Measurements from ENCODE around the gene RANGAP1. TPM values are rescaled to one million over a fixed set of nuclear protein-coding genes. Genes with fewer than 3 reads are reported as not detected.
"Not testable (repeated sequence)": the region's sequence is repeated elsewhere in the genome, so short reads cannot be mapped to it uniquely, and the experiment has no call there.

Gene RANGAP1
- total RNA-seq, 4 donors from 2014 or later = 112 to 120 (median 114) TPM

- TF ChIP-seq CTCF (IDR thresholded peaks at IDR 0.05) (no peak), POLR2AphosphoS5 (IDR thresholded peaks at IDR 0.05) (no peak), POLR2A (IDR thresholded peaks at IDR 0.05) (no peak), EP300 (IDR thresholded peaks at IDR 0.05) (no peak)
- no peaks in the 10 kb centered on the region for H3K36me3 ChIP-seq
- WGBS = 93% methylated on average over 9 of the region's 9 CpGs
- H3K27ac ChIP-seq = no peak overlapping the region
- H3K4me1 ChIP-seq = peaks cover 9% of the 10 kb centered on the region
- no peaks in the 10 kb centered on the region for H3K9me3 ChIP-seq
- DNase-seq (ENCODE audit: low spot score in 2 of 2) = no peak
- no peak overlapping the region for H3K4me3 ChIP-seq
- H3K27me3 ChIP-seq = no peaks in the 10 kb centered on the region
Measured at GRCh38 chr22:41296826-41297667, 11.1 kb upstream of the RANGAP1 start.

DNA sequence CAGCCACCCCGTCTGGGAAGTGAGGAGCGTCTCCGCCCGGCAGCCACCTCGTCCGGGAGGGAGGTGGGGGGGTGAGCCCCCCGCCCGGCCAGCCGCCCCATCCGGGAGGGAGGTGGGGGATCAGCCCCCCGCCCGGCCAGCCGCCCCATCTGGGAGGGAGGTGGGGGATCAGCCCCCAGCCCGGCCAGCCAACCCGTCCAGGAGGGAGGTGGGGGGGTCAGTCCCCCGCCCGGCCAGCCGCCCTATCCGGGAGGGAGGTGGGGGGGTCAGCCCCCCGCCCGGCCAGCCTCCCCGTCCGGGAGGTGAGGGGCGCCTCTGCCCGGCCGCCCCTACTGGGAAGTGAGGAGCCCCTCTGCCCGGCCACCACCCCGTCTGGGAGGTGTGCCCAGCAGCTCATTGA lies 8.8 kb upstream of the RANGAP1 start:
- DNase-seq (ENCODE audit: low spot score in 2 of 2); H3K27ac ChIP-seq; H3K4me1 ChIP-seq; H3K27me3 ChIP-seq; H3K9me3 ChIP-seq; H3K4me3 ChIP-seq; H3K36me3 ChIP-seq: not testable (repeated sequence)
- no CpG with 5 or more reads among the region's 28 CpGs for WGBS

DNA sequence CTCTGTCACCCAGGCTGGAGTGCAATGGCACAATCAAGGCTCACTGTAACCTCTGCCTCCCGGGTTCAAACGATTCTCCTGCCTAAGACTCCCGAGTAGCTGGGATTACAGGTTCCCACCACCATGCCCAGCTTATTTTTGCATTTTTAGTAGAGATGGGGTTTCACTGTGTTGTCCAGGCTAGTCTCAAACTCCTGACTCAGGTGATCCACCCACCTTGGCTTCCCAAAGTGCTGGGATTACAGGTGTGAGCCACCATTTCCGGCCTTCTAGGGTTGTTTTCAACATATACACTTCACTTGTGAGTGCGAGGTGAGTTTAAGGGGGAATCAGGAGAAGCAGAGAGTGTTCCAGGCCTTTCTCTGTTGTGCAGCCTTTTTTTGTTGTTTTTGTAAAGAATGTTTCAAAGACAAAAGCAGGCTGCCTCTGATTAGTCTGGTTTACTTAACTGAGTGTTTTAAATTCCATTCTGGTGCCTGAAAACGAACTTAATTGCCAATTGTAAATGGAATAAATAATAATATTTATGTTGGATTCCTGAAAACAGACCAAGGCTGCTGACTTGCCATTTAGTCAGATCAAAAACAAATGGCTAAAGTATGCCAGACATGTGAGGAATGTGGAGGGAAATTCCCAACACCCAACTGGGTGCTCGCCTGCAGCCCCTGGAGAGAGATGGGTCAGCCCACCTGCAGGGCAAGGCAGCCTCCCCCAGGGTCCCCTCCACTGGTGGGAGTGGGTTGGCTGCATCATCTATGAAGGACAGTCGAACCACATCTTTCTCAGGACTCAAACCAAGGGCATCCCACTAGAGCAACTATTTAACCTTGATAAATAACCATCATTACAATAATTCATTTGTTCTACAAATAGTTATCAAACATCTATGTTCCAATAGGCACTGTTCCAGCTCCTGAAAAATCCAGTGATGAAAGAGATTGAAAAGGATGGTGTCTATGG lies 4.6 kb upstream of the RANGAP1 start:
- Histone ChIP-seq H3K27me3 (no peaks in the 10 kb centered on the region), H3K27ac (peak overlapping the region; percentile 34), H3K4me3 (no peak overlapping the region), H3K9me3 (no peaks in the 10 kb centered on the region), H3K36me3 (no peaks in the 10 kb centered on the region), H3K4me1 (peaks cover 19% of the 10 kb centered on the region)
- 61% methylated on average over 8 of the region's 8 CpGs for WGBS
- no peak for DNase-seq (ENCODE audit: low spot score in 2 of 2)
- no peak for TF ChIP-seq POLR2A (IDR thresholded peaks at IDR 0.05)
- TF ChIP-seq POLR2AphosphoS5 (IDR thresholded peaks at IDR 0.05) = no peak
- no peak for TF ChIP-seq EP300 (IDR thresholded peaks at IDR 0.05)
- no peak for TF ChIP-seq CTCF (IDR thresholded peaks at IDR 0.05)

GRCh38 chr22:41289671-41290070 lies 3.7 kb upstream of the RANGAP1 start:
- Histone ChIP-seq H3K27ac (no peak overlapping the region), H3K27me3 (no peaks in the 10 kb centered on the region), H3K4me1 (peaks cover 27% of the 10 kb centered on the region), H3K36me3 (no peaks in the 10 kb centered on the region), H3K9me3 (no peaks in the 10 kb centered on the region), H3K4me3 (no peak overlapping the region)
- TF ChIP-seq POLR2AphosphoS5 (IDR thresholded peaks at IDR 0.05) (no peak), CTCF (IDR thresholded peaks at IDR 0.05) (no peak), POLR2A (IDR thresholded peaks at IDR 0.05) (no peak), EP300 (IDR thresholded peaks at IDR 0.05) (no peak)
- WGBS = 89% methylated on average over 1 of the region's 1 CpG
- DNase-seq (ENCODE audit: low spot score in 2 of 2) = no peak

- no peak overlapping the region for H3K4me3 ChIP-seq
Measured at GRCh38 chr22:41288245-41288946, 2.4 kb upstream of the RANGAP1 start.

More at GRCh38 chr22:41288245-41288946, 2.4 kb upstream of the RANGAP1 start:
- H3K27me3 ChIP-seq = no peaks in the 10 kb centered on the region
- peaks cover 5% of the 10 kb centered on the region for H3K36me3 ChIP-seq
- DNase-seq (ENCODE audit: low spot score in 2 of 2) = no peak
- no peaks in the 10 kb centered on the region for H3K9me3 ChIP-seq
- peak overlapping the region; percentile 79 for H3K27ac ChIP-seq
- WGBS = 40% methylated on average over 9 of the region's 9 CpGs
- peaks cover 38% of the 10 kb centered on the region for H3K4me1 ChIP-seq
- TF ChIP-seq POLR2A (IDR thresholded peaks at IDR 0.05) = no peak
- TF ChIP-seq EP300 (IDR thresholded peaks at IDR 0.05) = no peak
- TF ChIP-seq CTCF (IDR thresholded peaks at IDR 0.05) = no peak
- no peak for TF ChIP-seq POLR2AphosphoS5 (IDR thresholded peaks at IDR 0.05)
